HG03108 (cell line): ENCODE measurements around the gene CACHD1.
"Not testable (repeated sequence)": the region's sequence is repeated elsewhere in the genome, so short reads cannot be mapped to it uniquely, and the experiment has no call there.

ENCODE experiments used
- ATAC-seq: cut with Tn5 transposase; IDR thresholded peaks from one replicate; pipeline ENCODE4 v1.9.1; 2021; ENCODE audit warnings: moderate library complexity; ENCODE audit not compliant: unreplicated experiment

Gene CACHD1

DNA sequence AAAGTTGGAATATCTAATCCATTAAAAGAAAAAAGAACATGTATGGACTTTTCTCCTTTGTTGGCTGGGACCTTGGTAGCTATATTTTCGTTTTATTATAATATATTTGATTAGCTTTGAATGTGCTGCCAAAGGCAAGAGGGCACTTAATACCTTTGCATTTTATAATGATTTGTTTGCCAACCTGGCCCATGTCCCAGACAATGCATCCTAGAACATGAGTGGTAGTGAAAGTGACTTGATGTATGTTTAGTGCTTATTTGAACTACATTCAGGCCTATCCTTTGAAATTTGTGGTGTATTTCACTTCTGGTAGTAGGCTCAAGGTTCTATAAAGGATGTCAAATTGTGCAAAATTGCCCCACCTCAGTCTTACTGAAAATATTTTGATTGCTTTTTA lies 25.9 kb downstream of the CACHD1 start:
- ATAC-seq = no peak

DNA sequence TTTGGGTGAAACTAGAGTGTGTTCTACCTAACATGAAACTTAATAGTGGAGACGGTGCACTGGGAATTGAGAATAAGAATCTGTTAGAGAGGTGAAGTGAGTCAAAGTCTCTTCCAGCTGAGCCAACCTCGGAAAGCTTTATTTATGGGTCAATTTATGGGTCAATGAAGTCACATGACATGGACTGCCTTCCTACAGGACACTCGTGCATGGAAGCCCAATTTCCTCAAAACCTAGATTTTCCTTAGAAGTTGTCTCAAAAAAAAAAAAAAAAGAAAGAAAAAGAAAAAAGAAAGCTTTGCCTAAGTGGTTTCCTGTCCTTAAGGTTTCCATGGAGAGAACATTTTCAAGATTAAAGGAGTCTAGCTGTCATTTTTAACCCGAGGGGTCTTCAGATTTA lies 26.7 kb downstream of the CACHD1 start:
- no peak for ATAC-seq

DNA sequence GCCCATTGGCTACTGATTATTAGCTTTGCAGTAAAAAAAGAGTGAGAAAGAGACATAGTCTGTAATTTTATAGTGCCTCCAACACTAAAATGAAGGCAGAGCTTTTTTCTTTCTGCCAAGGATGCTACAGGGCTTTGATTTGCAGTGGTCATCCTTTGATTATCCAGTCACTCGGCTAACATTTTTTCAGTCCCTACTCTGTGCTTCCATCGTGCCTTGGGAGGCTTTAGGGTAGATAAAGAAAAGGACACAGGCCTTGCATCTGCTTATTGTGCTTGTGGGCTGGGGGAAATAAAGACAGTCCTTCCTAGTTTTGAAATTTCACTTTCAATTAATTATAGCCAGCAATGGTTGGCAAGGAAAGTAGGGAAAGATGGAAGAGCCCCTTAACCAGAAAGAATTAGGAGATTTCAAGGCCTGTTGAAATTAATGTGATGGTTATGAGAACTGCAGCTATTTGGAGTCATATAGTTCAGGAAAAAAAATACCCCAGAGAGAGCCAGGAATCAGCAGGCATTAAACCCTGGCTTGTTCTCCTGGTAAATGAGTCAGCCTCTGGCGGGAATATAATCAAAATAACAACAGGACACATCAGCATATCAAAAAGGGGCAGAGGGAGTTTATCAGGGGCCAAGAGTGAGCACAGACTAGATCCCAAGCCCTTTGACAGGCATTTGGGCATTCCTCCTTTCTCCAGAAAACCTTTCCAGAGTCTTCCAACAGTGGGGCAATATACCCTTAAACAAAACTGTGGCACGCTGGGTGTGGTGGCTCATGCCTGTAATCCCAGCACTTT lies 27.4 kb downstream of the CACHD1 start:
- no peak for ATAC-seq

DNA sequence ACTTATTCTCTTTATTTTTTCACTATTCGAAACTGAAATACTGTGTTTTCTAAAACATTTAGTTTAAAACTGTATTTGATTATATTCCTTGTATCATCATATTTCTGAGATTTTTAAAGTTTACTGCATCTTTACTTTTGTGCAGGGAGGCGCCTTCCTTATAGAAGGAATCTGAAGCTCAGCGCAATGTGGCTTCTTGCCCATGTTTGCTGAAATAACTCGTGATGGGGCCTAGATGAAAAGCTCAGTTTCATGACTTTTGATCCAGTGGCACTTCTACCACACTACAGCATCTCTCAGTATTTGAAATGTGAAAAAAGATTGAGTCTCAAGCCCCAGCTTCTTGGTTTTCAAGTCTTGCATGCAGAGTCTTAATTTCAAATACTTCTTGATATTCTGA lies 28.4 kb downstream of the CACHD1 start:
- no peak for ATAC-seq

DNA sequence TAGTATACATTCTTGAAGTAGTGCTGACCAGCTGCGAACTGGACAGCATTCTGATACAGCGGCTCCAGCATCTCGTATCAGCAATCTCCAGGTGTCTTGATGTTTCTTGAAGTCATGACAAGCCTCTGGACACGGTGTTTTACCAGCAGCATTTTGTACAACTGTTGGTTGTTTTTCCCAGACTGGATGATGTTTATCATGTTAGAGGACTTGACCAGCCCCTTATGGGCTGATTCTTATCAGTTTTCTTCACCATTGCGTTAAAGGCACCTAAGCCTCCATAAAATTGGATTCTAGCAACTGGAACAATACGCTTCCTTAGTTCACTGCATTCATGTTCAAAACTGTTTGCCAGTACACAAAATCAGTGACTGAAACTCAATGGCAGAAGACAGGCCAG lies 29.1 kb downstream of the CACHD1 start:
- no peak for ATAC-seq

DNA sequence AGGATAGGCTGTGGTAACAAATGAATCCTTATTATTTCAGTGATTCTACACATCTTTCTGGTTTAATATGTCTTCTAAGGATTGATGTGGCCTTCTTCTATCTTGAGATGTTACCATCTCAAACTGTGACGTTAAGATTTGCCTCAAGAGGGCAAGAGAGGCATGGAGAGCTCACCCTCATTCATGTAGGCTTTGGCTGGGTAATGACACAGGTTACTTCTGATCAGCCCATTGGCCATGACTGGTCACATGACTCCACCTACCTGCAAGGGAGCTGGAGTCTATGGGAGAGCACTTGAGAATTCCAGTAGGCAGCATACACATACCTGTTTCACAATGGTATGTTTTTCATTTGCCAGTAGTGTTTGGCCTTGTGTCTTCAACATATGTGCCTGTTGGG lies 30.0 kb downstream of the CACHD1 start:
- ATAC-seq = no peak

DNA sequence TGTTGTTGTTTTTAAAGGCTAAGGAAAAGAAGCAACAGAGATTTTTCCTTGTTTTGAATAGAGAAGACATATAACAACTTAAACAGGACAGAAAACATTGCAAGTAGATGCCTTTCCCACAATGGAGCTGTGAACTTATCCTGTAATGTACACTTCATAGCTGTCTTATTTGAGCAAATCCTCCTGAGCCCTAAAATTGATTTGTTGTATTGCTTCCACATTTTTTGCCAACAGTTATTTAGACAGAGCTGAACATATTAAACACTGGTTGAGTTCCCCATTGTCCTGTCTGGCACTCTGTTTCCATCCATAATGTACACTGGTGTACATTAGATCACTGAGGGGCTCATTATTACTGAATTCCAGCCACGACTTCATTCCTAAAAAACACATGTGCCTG lies 32.2 kb downstream of the CACHD1 start:
- ATAC-seq = no peak

DNA sequence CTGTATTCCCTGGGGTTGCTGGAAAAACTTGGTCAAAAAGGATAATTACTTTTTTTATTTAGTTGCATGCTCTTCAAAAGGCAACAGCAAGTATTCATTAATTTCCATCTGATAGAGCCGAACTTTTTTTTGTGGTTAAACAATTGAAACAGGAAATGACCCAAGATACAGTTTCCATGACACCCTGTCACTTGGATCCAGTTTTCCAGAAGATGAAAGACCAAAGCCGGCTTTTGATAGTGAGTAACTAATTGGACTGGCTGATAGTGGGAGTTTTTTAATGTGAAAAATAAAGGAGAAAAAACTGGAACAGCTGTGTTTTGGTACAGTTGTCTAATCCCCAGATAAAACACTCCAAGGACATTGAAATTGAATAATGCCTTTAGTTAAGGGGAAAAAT lies 33.0 kb downstream of the CACHD1 start:
- ATAC-seq = no peak

DNA sequence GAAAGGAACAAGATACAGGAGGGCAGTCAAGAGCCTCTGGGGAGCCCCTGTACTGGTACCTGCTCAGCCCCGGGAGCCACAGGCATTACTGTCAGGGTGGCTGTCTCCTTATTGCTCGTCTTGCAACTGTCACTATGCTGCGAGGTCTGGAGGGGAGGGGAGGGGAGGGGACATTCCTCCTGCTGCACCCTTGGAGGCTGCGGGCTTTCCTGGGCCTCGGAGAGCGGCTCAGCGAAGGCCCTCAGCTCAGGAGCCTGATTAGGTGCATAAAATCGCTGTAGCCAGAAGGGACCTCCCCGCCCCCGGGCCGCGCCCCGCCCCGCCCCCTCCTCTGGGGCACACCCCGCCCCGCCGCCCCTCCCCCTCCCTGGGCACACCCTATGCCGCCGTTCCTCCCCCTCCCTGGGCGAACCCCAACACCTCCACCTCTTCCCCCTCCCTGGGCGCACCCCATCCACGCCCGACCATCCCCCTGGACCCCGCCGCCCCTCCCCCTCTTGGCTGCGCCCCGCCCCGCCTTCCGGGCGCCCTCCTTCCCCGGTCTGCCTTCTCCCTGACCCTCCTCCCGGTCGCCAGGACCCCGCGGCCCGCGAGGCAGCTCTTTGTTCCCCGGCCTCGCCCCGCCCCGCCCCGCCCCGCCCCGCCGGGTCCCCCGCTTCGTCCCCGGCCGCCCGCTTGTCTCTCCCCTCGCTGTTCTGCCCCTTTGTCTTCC lies 35.5 kb downstream of the CACHD1 start:
- no peak for ATAC-seq

DNA sequence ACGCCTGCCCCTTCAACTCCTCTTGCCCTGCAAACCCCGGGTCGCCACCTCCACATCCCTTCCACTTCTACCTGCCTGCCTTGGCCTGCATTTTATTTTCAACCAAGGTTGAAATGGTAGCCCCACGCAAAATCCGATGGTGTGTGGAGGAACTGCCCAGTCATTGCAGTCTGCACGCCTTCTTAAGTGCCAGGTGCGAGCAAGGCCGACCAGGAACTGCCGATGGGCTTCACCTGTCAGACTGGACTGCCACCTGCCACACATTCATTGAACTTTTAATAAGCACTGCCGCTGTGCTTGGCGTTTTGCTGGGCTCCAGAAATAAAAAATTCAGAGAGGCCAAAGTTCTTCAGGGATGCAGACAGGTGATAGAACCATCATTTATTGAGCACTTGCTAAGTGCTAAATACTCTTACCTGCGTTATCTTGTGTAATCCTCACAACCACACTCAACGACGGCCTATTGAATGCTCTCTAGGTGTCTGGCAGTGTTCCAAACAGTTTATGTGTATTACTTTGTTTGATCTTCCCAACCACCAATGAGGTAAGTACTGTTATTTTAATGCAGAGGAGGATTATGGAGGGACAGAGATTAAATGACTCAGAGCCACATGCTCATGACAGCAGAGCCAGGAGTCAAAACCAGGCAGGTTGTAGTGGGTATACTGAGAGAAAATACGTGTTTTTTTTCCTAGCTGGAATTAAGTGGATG lies 36.2 kb downstream of the CACHD1 start:
- no peak for ATAC-seq

DNA sequence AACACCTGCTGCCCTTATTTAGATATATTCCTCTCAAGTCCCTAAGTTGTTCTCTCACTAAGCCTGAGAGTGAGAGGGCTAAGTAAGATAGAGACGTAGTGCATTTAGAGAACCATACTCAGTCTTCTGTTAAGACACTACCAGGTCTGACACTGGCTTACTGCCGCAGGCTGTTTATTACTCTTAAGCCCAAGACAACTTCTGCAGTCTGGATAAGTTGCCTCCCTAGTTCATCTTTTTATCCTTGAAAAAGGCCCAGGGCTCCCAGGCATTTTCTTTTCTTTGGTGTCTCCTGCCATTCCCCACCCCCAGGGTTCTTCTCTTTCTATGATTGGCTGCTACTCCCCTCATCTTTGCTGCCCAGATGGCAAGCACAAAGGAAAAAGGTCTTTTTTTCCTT lies 38.7 kb downstream of the CACHD1 start:
- no peak for ATAC-seq

DNA sequence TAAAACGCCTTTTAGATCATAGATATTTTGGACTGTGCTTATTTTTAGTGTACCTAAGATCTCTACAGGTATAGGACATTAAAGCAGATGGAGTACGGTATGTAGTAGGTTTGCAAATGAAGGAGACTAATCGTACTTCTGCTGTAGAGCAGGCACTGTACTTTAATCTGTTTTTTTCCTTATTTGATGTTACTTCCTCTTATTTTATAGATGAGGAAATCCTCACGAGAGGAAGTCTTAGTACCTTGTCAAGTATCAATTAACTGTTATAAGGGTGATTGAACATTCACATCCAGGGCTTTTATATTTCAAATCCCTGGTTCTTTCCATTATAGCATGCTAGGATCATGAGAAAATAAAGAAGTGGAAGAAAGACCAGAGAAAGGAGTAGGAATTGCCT lies 41.1 kb downstream of the CACHD1 start:
- ATAC-seq = no peak

DNA sequence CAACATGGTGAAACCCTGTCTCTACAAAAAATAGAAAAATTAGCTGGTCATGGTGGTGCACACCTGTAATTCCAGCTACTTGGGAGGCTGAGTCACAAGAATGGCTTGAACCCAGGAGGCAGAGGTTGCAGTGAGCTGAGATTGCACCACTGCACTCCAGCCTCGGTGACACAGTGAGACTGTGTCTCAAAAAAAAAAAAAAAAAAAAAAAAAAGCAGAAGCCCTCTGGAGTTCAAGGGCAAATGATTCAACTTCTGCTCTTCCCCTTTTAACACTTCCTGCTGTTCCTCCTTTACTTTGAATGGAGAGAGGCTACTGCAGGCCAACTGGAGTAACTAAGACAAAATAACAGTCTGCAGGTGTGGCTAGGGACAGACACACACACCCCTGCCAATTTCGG lies 42.3 kb downstream of the CACHD1 start:
- not testable (repeated sequence) for ATAC-seq

DNA sequence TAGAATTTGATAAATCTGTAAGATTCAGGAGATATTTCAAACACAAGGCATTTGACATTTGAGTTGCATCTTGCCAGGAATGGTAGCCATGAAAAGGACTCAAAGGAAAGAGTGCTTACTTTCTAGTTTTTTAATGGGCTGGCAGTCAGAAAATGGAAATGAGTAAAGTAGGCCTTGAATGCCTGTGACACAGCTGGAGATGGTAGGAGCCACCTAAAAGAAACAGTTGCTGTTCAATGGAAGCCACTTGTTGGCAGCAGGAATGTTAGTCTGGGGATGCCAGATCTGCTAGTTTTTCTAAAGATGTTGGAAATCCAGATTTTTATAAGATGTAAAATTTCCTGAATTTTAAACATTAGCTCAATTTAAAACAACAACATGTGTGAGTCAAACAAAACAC lies 43.6 kb downstream of the CACHD1 start:
- ATAC-seq = no peak

DNA sequence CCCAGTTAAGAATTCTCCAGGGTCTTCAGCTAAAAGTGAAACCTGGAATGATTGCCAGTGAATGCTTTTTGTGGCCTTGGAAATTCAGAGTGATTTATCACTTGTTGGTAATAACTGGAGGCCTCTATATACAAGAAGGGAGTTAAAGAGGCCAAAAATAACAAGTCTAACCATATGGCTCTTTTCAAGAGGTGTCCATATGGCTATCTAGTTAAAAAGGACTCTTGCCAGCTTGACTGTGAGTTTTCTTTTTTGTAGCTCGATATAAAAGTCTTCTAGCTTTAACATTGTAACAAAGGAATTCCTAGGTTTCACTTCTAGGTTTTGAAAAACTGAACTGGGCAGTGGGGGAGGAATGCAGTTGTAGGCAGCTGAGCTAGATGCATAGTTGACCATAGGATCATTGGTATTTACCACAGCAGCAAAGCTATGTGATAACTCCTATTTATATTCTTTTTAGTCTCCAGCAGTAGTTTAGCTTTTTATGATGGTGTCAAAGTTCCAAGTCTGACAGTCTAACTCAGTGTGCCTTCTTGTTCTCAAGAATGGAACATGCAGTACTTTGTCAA lies 44.4 kb downstream of the CACHD1 start:
- ATAC-seq = no peak

DNA sequence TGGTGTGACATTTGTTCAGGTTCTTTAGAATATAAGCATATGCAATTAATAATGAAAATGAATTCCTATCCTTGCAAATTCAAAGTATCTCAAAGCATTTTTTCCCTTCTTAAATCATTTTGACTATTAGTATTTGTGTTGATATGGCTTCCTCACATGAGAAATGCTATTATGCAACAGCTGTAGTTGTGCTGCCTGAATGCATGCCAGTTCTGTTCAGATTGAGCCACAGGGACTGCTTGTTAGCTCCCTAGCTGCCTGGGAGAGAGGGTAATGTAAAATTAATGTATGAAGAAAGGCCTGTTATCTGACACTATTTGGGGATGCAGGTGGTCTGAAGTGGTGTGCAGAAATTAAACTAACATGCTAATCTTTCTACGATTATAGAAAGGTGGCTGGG lies 45.5 kb downstream of the CACHD1 start:
- ATAC-seq = no peak

DNA sequence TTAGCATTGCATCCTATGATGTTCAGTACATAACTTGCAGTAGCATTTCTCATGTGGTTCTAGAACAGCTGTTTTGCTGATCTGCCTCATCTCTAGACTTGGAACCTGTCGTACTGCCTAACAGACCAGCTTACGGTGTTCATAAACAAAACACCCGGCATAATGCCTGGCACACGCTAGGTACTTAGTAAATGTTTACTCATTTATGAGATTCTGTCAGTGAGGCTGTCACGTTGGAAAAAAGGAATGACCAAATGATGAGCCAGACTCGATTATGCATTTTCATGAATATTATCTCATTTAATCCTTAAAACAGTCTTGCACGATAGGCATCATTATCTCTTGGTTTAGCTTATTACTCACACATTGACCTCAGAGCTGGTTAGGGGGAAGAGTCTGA lies 46.4 kb downstream of the CACHD1 start:
- no peak for ATAC-seq

DNA sequence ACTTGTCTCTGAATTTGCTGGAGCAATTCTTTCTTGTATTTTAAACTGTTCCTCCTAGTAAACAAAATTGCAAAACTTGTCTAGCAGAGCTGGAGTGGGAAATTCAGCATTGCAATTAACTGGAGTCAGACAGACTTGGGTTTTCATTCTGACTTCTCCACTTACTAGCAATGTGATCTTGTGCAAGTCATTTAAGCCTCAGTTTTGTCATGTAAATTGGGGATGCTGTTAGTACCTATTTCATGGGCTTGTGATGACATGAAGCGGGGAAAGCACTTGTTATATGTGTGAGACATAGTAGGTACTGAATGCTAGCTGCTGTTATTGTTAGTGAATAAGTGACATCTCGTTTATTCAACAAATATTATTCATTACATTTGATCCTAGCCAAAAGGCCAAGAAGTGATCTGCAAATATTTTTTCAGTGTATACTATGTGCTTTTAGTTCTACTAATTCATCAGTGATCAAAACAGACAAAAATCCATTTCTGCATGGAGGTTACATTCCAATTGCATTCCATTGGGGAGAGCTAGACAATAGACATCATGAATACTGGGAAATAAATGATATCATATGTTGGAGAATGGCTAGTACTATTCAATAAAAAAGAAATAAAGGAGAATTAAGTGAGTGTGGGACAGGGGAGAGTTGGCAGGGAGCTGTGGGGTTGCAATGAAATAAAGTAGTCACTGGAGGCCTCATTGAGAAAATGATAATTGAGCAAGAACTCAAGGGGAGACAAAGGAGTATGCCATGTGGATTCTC lies 47.1 kb downstream of the CACHD1 start:
- no peak for ATAC-seq

DNA sequence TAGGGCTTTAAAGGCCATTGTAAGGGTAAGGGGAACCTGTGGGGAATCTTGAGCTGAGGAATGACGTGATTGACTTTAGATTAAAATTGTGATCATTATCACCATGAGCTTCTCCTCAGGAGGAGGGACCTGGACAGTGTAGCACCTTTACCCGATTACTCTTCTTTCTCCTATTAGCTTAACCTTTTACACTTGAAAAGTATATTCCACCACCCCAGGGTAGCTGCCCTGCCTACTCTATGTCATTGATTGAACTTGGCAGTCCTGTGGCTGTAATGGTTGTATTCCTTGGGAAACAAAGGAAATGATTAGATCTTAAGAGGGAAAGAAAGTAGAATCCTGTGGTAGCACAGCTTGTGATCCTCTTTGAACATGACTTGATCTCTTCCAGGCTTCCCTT lies 47.7 kb downstream of the CACHD1 start:
- no peak for ATAC-seq

DNA sequence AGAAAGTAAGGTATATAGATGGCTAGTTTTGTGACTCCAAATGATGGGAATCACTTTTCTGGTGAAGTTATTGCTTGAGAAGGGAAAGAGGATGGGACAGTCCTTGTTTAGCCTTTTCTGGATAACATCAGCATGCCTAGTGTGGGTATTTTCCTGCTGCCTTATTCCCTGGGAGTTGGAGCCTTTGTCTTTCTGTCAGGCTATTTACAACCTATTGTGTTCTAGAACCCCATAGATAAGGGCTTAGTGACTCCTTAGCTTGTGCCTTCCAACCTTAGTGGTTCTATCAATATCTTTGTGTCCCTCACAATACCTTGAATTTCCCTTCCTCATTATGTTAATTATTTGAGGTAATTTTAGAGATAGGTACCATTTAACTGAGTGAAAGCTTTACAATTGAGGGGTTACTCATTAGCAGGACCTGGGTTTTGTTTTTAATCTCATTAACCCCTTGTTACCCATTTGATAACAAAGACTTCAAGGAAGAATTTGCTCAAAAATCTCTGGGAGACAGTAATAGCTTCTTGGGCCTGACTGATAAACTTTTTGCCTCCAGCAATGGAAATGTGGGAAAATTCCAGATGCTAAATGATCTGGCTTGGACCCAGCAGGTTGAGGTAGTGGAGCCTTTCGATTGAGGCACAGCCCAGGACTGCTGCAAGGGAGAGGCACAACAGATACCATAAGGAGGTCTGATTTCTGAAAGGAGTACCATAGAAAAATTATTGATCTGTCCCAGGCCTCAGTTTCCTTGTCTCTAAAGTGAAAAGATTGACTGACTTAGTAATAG lies 49.0 kb downstream of the CACHD1 start:
- no peak for ATAC-seq
